Psoas muscle (tissue), 8 donors: ENCODE results near the gene KIDINS220. TPM values are rescaled to one million over a fixed set of nuclear protein-coding genes. Genes with fewer than 3 reads are reported as not detected.

Experiments used
- ATAC-seq, 4 donors: fragments of 200-7000 bp; cut with Tn5 transposase; one replicate each; pipeline ENCODE4 v1.9.1; 2020; ENCODE audit warnings: moderate library complexity in 3 of 4, mild to moderate bottlenecking in 2 of 4
- DNase-seq, 2 donors: peaks; one replicate each; pipeline ENCODE4 v3.0.0-alpha.2; 2020
- H3K27ac ChIP-seq: fragments of 200-600 bp; one replicate; pipeline ENCODE4 v1.8.0; 2022
- H3K27me3 ChIP-seq, 3 donors: fragments of 200-600 bp in 1 of 3; one replicate each; pipeline versions ENCODE4 v1.6.1 to v1.8.0; 2013 to 2022; ENCODE audit warnings: low read length in 2 of 3, mild to moderate bottlenecking in 2 of 3, moderate library complexity in 1 of 3; ENCODE audit not compliant: insufficient read depth in 3 of 3
- H3K36me3 ChIP-seq, 2 donors: fragments of 200-600 bp in 1 of 2; one replicate each; pipeline versions ENCODE4 v1.6.1 to v1.8.0; 2013 to 2022; ENCODE audit warnings: low read depth in 1 of 2, mild to moderate bottlenecking in 1 of 2, moderate library complexity in 1 of 2; ENCODE audit not compliant: insufficient read depth in 1 of 2
- H3K4me1 ChIP-seq: fragments of 200-600 bp; one replicate; pipeline ENCODE4 v1.8.0; 2022
- H3K4me3 ChIP-seq: fragments of 200-600 bp; one replicate; pipeline ENCODE4 v1.8.0; 2022; ENCODE audit warnings: mild to moderate bottlenecking
- H3K9me3 ChIP-seq: fragments of 200-600 bp; one replicate; pipeline ENCODE4 v1.8.0; 2022
- CTCF ChIP-seq: fragments of 200-600 bp; IDR thresholded peaks from one replicate; pipeline ENCODE4 v1.8.0; 2022; ENCODE audit warnings: antibody characterized with exemption
- WGBS, 3 donors: extraction: QIAGEN DNeasy Blood & Tissue Kit; methylation state at CpG; one replicate each; pipeline versions ENCODE4 v1.1.6 to v1.1.7; 2013; 5-methylcytosine and 5-hydroxymethylcytosine counted together
- intact Hi-C, 2 donors: fragments of 100-400 bp; cut with DNase I; formaldehyde crosslinking; loops; one replicate each; pipeline versions ENCODE4 v1.11.0 to v1.14.2; 2022
- polyA plus RNA-seq, 3 donors: library from polyadenylated mRNA; stranded (reverse); fragments of 200-250 nt; gene quantifications; one replicate each; pipeline ENCODE4 v1.2.3, GENCODE V29; 2013
- total RNA-seq, 4 donors: library from RNA; stranded (reverse); fragmentation: NEBNext Ultra II Directional in 2 of 4; extraction: Animal tissue kit (Norgen Biotek cat#: 25700) in 2 of 4; gene quantifications; one replicate each; pipeline versions ENCODE4 v1.2.1 to v1.2.4, GENCODE V29; 2021 to 2023
- donor health status: healthy with polysubstance abuse.
- donor health status: DM: no; HTN: no; CAD: no; lungs with moderate emphysema.
- donor health status: Bipolar disorder and iron deficiency.
- donor health status: healthy.
- donor health status: DM: yes; HTN: yes; CAD: no.
- donor health status: DM: no; HTN: no; CAD: no.
- donor health status: DM: no; HTN: no; CAD: no.
- donor health status: DM: yes; HTN: yes; CAD: no.

The KIDINS220 gene
- total and polyA plus RNA-seq, 7 donors: 7.5 to 52.0 (median 40.4) TPM

- H3K27ac ChIP-seq: peak overlapping the region; percentile 54
- DNase-seq (no peak), ATAC-seq (no peak)
- intact Hi-C loops: no loop called here
- no peaks in the 10 kb centered on the region for H3K9me3 ChIP-seq
- peaks cover 29% of the 10 kb centered on the region for H3K4me1 ChIP-seq
- H3K36me3 ChIP-seq: peaks cover 9 to 75% of the 10 kb centered on the region in 2 donors
- 66 to 82% (median 70%) methylated on average over 6 of the region's 6 CpGs for WGBS, 3 donors
- H3K4me3 ChIP-seq: no peak overlapping the region
- H3K27me3 ChIP-seq: no peaks in the 10 kb centered on the region
- no peak for TF ChIP-seq CTCF
Observed at GRCh38 chr2:8806885-8807704, 30.3 kb downstream of the KIDINS220 start.

GRCh38 chr2:8805278-8806210 lies 31.9 kb downstream of the KIDINS220 start:
- no peak overlapping the region for H3K4me3 ChIP-seq
- no peaks in the 10 kb centered on the region for H3K9me3 ChIP-seq
- no peak for TF ChIP-seq CTCF
- 79 to 88% (median 88%) methylated on average over 6 of the region's 6 CpGs for WGBS, 3 donors
- no peak for ATAC-seq
- H3K27ac ChIP-seq: peak overlapping the region; percentile 81
- no peaks in the 10 kb centered on the region for H3K27me3 ChIP-seq
- peaks cover 5 to 75% of the 10 kb centered on the region in 2 donors for H3K36me3 ChIP-seq
- intact Hi-C loops: no loop called here
- no peak for DNase-seq
- peaks cover 29% of the 10 kb centered on the region for H3K4me1 ChIP-seq

GRCh38 chr2:8803658-8804379 lies 33.6 kb downstream of the KIDINS220 start:
- H3K4me3 ChIP-seq: no peak overlapping the region
- H3K9me3 ChIP-seq: no peaks in the 10 kb centered on the region
- WGBS, 3 donors: 34 to 60% (median 43%) methylated on average over 3 of the region's 3 CpGs
- H3K36me3 ChIP-seq: peaks cover 0 to 75% of the 10 kb centered on the region in 2 donors
- TF ChIP-seq CTCF: no peak
- H3K27ac ChIP-seq: peak overlapping the region; percentile 81
- peak; percentile 47 to 80 for DNase-seq
- H3K27me3 ChIP-seq: no peaks in the 10 kb centered on the region
- peaks cover 29% of the 10 kb centered on the region for H3K4me1 ChIP-seq
- intact Hi-C loops: no loop called here
- peak; percentile 97 to 99 (median 98) for ATAC-seq

- Histone ChIP-seq H3K9me3 (no peaks in the 10 kb centered on the region), H3K36me3 (peaks cover 0 to 78% of the 10 kb centered on the region in 2 donors), H3K27me3 (no peaks in the 10 kb centered on the region), H3K27ac (peak overlapping the region; percentile 81), H3K4me3 (no peak overlapping the region), H3K4me1 (peaks cover 28% of the 10 kb centered on the region)
- no peak for TF ChIP-seq CTCF
- ATAC-seq (peak in 1 of 4 donors; percentile 36), DNase-seq (no peak)
- 59 to 73% (median 72%) methylated on average over 3 of the region's 3 CpGs for WGBS, 3 donors
- intact Hi-C loops: no loop called here
Observed at GRCh38 chr2:8802741-8803140, 34.7 kb downstream of the KIDINS220 start.
